Trophoblast cell (in vitro differentiated cells and primary cell): ENCODE measurements around the gene NPIPA8.
"Not testable (repeated sequence)": the region's sequence is repeated elsewhere in the genome, so short reads cannot be mapped to it uniquely, and the experiment has no call there.

Experiments
- DNase-seq, 2 donors: peaks; one replicate each; pipeline ENCODE4 v3.0.0-alpha.2; 2016
- H2AFZ ChIP-seq: 2 replicates; pipeline ENCODE4 v1.6.1; 2013; ENCODE audit warnings: low read length, moderate library complexity, mild to moderate bottlenecking; ENCODE audit not compliant: insufficient read depth, poor library complexity
- H2AK5ac ChIP-seq: 2 replicates; pipeline ENCODE4 v1.6.1; 2013; ENCODE audit warnings: mild to moderate bottlenecking, low read length
- H2BK120ac ChIP-seq: 2 replicates; pipeline ENCODE4 v1.6.1; 2013; ENCODE audit warnings: low read length, mild to moderate bottlenecking, moderate library complexity; ENCODE audit not compliant: insufficient read depth, poor library complexity
- H2BK12ac ChIP-seq: 2 replicates; pipeline ENCODE4 v1.6.1; 2013; ENCODE audit warnings: mild to moderate bottlenecking, low read length, moderate library complexity
- H2BK5ac ChIP-seq: 2 replicates; pipeline ENCODE4 v1.6.1; 2013; ENCODE audit warnings: low read length, low read depth, moderate library complexity, mild to moderate bottlenecking; ENCODE audit not compliant: poor library complexity
- H3K14ac ChIP-seq: 2 replicates; pipeline ENCODE4 v1.6.1; 2013; ENCODE audit warnings: mild to moderate bottlenecking, low read length
- H3K18ac ChIP-seq: 2 replicates; pipeline ENCODE4 v1.6.1; 2013; ENCODE audit warnings: mild to moderate bottlenecking, low read length
- H3K23ac ChIP-seq: 2 replicates; pipeline ENCODE4 v1.6.1; 2013; ENCODE audit warnings: low read length
- H3K27ac ChIP-seq: 2 replicates; pipeline ENCODE4 v1.5.1; 2013; ENCODE audit warnings: low read depth, mild to moderate bottlenecking, inconsistent platforms, low read length, moderate library complexity
- H3K27me3 ChIP-seq: 2 replicates; pipeline ENCODE4 v1.6.1; 2013; ENCODE audit warnings: inconsistent platforms, mild to moderate bottlenecking, low read length, moderate library complexity; ENCODE audit not compliant: insufficient read depth
- H3K36me3 ChIP-seq, 2 experiments: 1 replicate in 1 of 2; 2 replicates in 1 of 2; pipeline ENCODE4 v1.6.1; 2013; ENCODE audit warnings: low read length in 2 of 2, mild to moderate bottlenecking in 2 of 2, moderate library complexity in 1 of 2; ENCODE audit not compliant: insufficient read depth in 2 of 2, control insufficient read depth in 1 of 2
- H3K4ac ChIP-seq: 2 replicates; pipeline ENCODE4 v1.6.1; 2013; ENCODE audit warnings: low read depth, mild to moderate bottlenecking, low read length, moderate library complexity
- H3K4me1 ChIP-seq, 2 experiments: 1 replicate in 1 of 2; 2 replicates in 1 of 2; pipeline ENCODE4 v1.6.1; 2013; ENCODE audit warnings: low read length in 2 of 2, mild to moderate bottlenecking in 2 of 2, moderate library complexity in 1 of 2; ENCODE audit not compliant: insufficient read depth in 2 of 2, control insufficient read depth in 1 of 2
- H3K4me2 ChIP-seq: 2 replicates; pipeline ENCODE4 v1.6.1; 2013; ENCODE audit warnings: inconsistent platforms, mild to moderate bottlenecking, low read length, moderate library complexity
- H3K4me3 ChIP-seq: 2 replicates; pipeline ENCODE4 v1.5.1; 2013; ENCODE audit warnings: mild to moderate bottlenecking, low read depth, low read length, inconsistent platforms
- H3K79me1 ChIP-seq: one replicate; pipeline ENCODE4 v1.6.1; 2013; ENCODE audit warnings: low read length
- H3K79me2 ChIP-seq: 2 replicates; pipeline ENCODE4 v1.6.1; 2013; ENCODE audit warnings: low read length, mild to moderate bottlenecking; ENCODE audit not compliant: control insufficient read depth, insufficient read depth, poor library complexity
- H3K9ac ChIP-seq: 2 replicates; pipeline ENCODE4 v1.6.1; 2013; ENCODE audit warnings: mild to moderate bottlenecking, low read length
- H3K9me3 ChIP-seq: 2 replicates; pipeline ENCODE4 v1.6.1; 2013; ENCODE audit warnings: low read depth, mild to moderate bottlenecking, control low read depth, inconsistent platforms, low read length; ENCODE audit not compliant: insufficient read depth
- H4K12ac ChIP-seq: 2 replicates; pipeline ENCODE4 v1.6.1; 2013; ENCODE audit warnings: low read depth, mild to moderate bottlenecking, low read length, moderate library complexity
- H4K8ac ChIP-seq: 2 replicates; pipeline ENCODE4 v1.6.1; 2013; ENCODE audit warnings: low read depth, mild to moderate bottlenecking, low read length, moderate library complexity
- H4K91ac ChIP-seq: one replicate; pipeline ENCODE4 v1.6.1; 2013; ENCODE audit warnings: low read depth, mild to moderate bottlenecking, low read length, moderate library complexity
- WGBS: extraction: QIAGEN DNeasy Blood & Tissue Kit; methylation state at CpG from one replicate; pipeline ENCODE4 v1.1.7; 2013; ENCODE audit warnings: missing lambda C conversion rate; ENCODE audit not compliant: insufficient read length, insufficient coverage; ENCODE audit errors: extremely low coverage; 5-methylcytosine and 5-hydroxymethylcytosine counted together

NPIPA8 gene

DNA sequence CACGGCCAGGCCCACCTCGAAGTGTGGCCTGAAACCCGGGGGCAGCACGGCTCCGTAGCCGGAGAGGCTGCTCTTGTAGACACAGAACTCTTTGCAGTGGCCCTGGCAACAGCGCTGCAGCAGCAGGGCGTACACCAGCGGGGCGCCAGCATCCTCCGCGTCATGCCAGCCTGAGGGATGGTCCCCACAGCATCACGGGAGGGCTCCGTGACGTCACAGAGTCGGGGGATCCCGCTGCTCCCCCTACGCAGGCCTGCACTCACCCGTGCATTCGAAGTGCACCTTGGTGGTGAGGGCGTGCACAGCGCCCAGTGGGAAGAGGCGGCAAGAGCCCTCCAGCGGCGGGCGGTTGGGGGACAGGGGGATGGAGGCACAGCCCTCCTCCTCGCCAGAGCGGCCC, 46.2 kb upstream of the NPIPA8 start:
- H3K4me3 ChIP-seq, H3K4ac ChIP-seq, H4K8ac ChIP-seq, DNase-seq, H3K9ac ChIP-seq, H4K91ac ChIP-seq, H3K9me3 ChIP-seq, H2BK12ac ChIP-seq, H3K27me3 ChIP-seq, H3K18ac ChIP-seq, H3K79me2 ChIP-seq, H2BK5ac ChIP-seq, H3K4me2 ChIP-seq, H3K27ac ChIP-seq, H3K4me1 ChIP-seq, H3K36me3 ChIP-seq, H3K79me1 ChIP-seq, H2AK5ac ChIP-seq, H2AFZ ChIP-seq, H3K14ac ChIP-seq, H2BK120ac ChIP-seq, H4K12ac ChIP-seq, H3K23ac ChIP-seq: not testable (repeated sequence)
- WGBS: no CpG with 5 or more reads among the region's 28 CpGs

DNA sequence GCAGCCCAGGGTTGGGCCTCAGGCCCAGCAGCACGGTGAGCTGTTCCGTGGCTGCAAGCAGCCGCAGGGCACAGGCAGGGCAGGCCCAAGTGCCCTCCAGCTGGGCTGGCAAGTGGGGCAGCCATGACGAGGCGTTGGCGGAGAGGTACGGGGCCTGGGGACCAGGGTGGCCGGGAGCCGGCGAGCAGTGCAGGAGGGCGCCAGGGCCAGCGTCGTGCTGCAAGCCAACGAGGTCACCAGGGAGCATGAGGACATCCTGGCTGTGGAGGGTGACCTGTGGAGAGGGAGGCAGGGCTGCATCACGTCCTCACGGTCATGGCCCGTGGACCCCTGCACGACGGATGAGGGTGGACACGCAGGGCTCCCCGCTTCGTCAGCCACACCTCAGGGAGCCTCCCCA, 11.2 kb upstream of the NPIPA8 start:
- DNase-seq, H3K27ac ChIP-seq, H2BK12ac ChIP-seq, H4K12ac ChIP-seq, H3K9ac ChIP-seq, H3K14ac ChIP-seq, H3K4ac ChIP-seq, H2BK5ac ChIP-seq, H3K9me3 ChIP-seq, H3K4me1 ChIP-seq, H3K79me2 ChIP-seq, H2AK5ac ChIP-seq, H3K18ac ChIP-seq, H4K8ac ChIP-seq, H3K23ac ChIP-seq, H2AFZ ChIP-seq, H3K4me2 ChIP-seq, H3K4me3 ChIP-seq, H3K79me1 ChIP-seq, H3K27me3 ChIP-seq, H4K91ac ChIP-seq, H2BK120ac ChIP-seq, H3K36me3 ChIP-seq: not testable (repeated sequence)
- WGBS: no CpG with 5 or more reads among the region's 22 CpGs

DNA sequence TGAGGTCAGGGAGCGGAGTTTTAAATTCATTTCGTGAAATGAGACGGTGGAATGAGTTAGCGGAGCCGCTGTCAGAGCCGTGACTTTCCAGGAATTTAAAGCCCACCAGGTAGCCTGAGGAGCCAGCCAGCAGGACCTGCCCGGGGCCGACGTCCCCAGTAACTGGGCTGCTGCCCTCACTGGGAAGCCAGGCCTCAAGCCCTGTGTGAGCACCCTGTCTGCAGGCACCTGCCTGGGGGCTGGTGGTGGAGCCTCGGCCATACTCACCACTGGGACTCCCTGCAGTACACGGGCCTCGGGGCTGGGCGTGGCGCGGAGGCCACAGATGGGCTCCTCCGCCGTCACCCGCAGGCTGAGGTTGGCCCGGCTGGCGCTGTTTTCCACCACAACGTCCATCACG, 10.5 kb upstream of the NPIPA8 start:
- not testable (repeated sequence) for H3K18ac ChIP-seq, H3K79me1 ChIP-seq, H3K9ac ChIP-seq, H4K12ac ChIP-seq, H3K23ac ChIP-seq, H4K8ac ChIP-seq, H4K91ac ChIP-seq, H3K4me2 ChIP-seq, H2AK5ac ChIP-seq, H2AFZ ChIP-seq, H3K36me3 ChIP-seq, H3K79me2 ChIP-seq, H3K14ac ChIP-seq, H2BK12ac ChIP-seq, H2BK120ac ChIP-seq, DNase-seq, H3K4ac ChIP-seq, H3K9me3 ChIP-seq, H3K4me3 ChIP-seq, H3K27me3 ChIP-seq, H3K27ac ChIP-seq, H2BK5ac ChIP-seq, H3K4me1 ChIP-seq
- WGBS: no CpG with 5 or more reads among the region's 22 CpGs

DNA sequence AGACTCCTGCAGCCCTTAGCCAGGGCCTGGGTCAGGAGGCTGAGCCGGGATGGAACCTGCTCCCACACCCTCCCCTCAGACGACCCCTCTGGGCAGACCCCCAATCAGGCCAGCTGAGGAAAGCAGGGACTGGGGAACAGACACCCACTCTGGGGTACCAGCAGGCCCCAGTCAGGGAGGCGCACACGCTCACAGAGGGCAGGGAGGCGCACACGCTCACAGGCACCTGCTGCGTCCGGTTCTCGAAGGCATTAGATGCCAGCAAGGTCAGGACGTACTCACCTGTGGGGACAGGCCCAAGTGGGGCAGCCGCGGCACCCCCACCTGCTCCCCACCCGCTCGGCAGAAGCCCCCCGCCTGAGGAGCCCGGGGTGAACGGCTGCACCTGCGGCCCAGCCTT, 8.1 kb upstream of the NPIPA8 start:
- not testable (repeated sequence) for H2AK5ac ChIP-seq, H3K9ac ChIP-seq

More for the DNA sequence above, 8.1 kb upstream of the NPIPA8 start:
- not testable (repeated sequence) for H3K79me1 ChIP-seq, H4K91ac ChIP-seq, H3K4me2 ChIP-seq, H3K23ac ChIP-seq, H3K18ac ChIP-seq, H3K27ac ChIP-seq, DNase-seq, H3K14ac ChIP-seq, H4K8ac ChIP-seq, H3K4ac ChIP-seq, H2BK5ac ChIP-seq, H3K79me2 ChIP-seq, H2BK120ac ChIP-seq, H3K9me3 ChIP-seq, H4K12ac ChIP-seq, H2BK12ac ChIP-seq, H3K36me3 ChIP-seq, H2AFZ ChIP-seq, H3K4me1 ChIP-seq, H3K4me3 ChIP-seq, H3K27me3 ChIP-seq
- no CpG with 5 or more reads among the region's 18 CpGs for WGBS
